ENCODE results near the gene HOOK2.

GRCh38 chr19:12799742-12800465, 24.6 kb upstream of the HOOK2 start:
- TF ChIP-seq CTCF (IDR thresholded peaks at IDR 0.05; ENCODE audit: insufficient read depth, low read depth, low read length) (no peak), EZH2 (IDR thresholded peaks at IDR 0.05; ENCODE audit: insufficient read depth, low read length) (no peak)

All from astrocyte (in vitro differentiated cells and primary cell).